BLaER1 (cell line): Measurements from ENCODE around the gene MAGI3.

Source experiments
- H3K27ac ChIP-seq: shearing (Covaris generic); formaldehyde crosslinking; 2 replicates; pipeline ENCODE4 v1.8.1; 2022
- H3K27me3 ChIP-seq: shearing (Covaris generic); formaldehyde crosslinking; 2 replicates; pipeline ENCODE4 v1.8.1; 2022
- H3K36me3 ChIP-seq: shearing (Covaris generic); formaldehyde crosslinking; 2 replicates; pipeline ENCODE4 v1.8.1; 2022
- H3K4me1 ChIP-seq: shearing (Covaris generic); formaldehyde crosslinking; 2 replicates; pipeline ENCODE4 v1.8.1; 2022
- H3K4me2 ChIP-seq: shearing (Covaris generic); formaldehyde crosslinking; 2 replicates; pipeline ENCODE4 v1.8.1; 2022
- H3K4me3 ChIP-seq: shearing (Covaris generic); formaldehyde crosslinking; 2 replicates; pipeline ENCODE4 v1.8.1; 2022
- H3K9ac ChIP-seq: shearing (Covaris generic); formaldehyde crosslinking; 2 replicates; pipeline ENCODE4 v1.8.1; 2022
- H3K9me3 ChIP-seq: shearing (Covaris generic); formaldehyde crosslinking; 2 replicates; pipeline ENCODE4 v1.8.1; 2022
- H4K20me1 ChIP-seq: shearing (Covaris generic); formaldehyde crosslinking; 2 replicates; pipeline ENCODE4 v1.8.1; 2022
- Cebpa-rat ChIP-seq: shearing (Covaris generic); IDR thresholded peaks from 2 replicates; pipeline ENCODE4 v1.8.1; 2022

Gene MAGI3

DNA sequence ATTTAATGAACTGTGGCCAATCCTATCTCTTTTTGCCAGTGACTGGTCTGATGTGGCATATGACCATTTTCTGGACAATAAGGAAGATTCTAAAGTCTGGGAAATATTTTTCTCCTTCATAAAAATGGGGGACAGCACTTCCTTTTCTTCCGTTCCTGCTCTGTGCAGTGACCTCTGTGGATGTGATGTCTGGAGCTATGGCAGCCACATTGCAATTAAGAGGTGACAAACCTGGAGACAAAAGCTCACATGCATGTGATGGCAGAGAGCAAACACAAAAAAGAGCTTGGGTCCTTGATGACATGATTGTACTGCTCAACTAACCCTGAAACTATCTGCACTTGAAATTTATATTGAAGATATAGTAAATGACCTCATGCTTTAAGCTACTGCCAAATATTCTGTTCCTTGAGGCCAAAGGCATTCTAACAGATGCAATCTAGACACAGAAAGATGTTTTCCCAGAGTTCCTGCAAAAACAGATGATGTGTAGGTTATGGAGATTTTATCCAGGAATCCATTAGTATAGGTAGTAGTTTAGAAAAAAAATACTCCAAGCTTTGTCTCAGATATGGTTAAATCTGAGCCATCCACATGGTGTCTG is 2.2 kb upstream of the MAGI3 start:
- H4K20me1 ChIP-seq: peaks cover 21% of the 10 kb centered on the region
- H3K9me3 ChIP-seq: peaks cover 3% of the 10 kb centered on the region; the same call in 1 of the 2 replicates
- no peaks in the 10 kb centered on the region for H3K36me3 ChIP-seq
- no peak overlapping the region for H3K27ac ChIP-seq
- TF ChIP-seq Cebpa-rat: no peak
- peaks cover 31% of the 10 kb centered on the region for H3K4me1 ChIP-seq
- peak overlapping the region; percentile 84; the same call in 1 of the 2 replicates for H3K4me2 ChIP-seq
- H3K27me3 ChIP-seq: no peaks in the 10 kb centered on the region
- H3K9ac ChIP-seq: no peak overlapping the region
- H3K4me3 ChIP-seq: no peak overlapping the region

- Histone ChIP-seq H3K9ac (peak overlapping the region; percentile 73; the same call in 1 of the 2 replicates), H3K27ac (no peak overlapping the region), H3K4me2 (peak overlapping the region; percentile 84), H3K9me3 (peaks cover 3% of the 10 kb centered on the region; the same call in 1 of the 2 replicates), H3K4me1 (peaks cover 32% of the 10 kb centered on the region), H3K27me3 (no peaks in the 10 kb centered on the region), H3K36me3 (no peaks in the 10 kb centered on the region), H4K20me1 (peaks cover 28% of the 10 kb centered on the region), H3K4me3 (peak overlapping the region; percentile 98; the same call in 1 of the 2 replicates)
- TF ChIP-seq Cebpa-rat: no peak
Observed at GRCh38 chr1:113388621-113389358, 1.5 kb upstream of the MAGI3 start.

- H3K9me3 ChIP-seq: peaks cover 3% of the 10 kb centered on the region; the same call in 1 of the 2 replicates
- peak overlapping the region; percentile 98 for H3K4me3 ChIP-seq
- H3K9ac ChIP-seq: peak overlapping the region; percentile 73
- peaks cover 34% of the 10 kb centered on the region for H4K20me1 ChIP-seq
- no peaks in the 10 kb centered on the region for H3K27me3 ChIP-seq
- peak overlapping the region; percentile 64 for H3K27ac ChIP-seq
- peaks cover 32% of the 10 kb centered on the region for H3K4me1 ChIP-seq
- H3K4me2 ChIP-seq: peak overlapping the region; percentile 84
- H3K36me3 ChIP-seq: no peaks in the 10 kb centered on the region
- TF ChIP-seq Cebpa-rat: no peak
Observed at GRCh38 chr1:113389359-113389952, 859 bp upstream of the MAGI3 start.

GRCh38 chr1:113390871-113391648 is 745 bp downstream of the MAGI3 start:
- H3K9me3 ChIP-seq: peaks cover 3% of the 10 kb centered on the region; the same call in 1 of the 2 replicates
- H3K27ac ChIP-seq: peak overlapping the region; percentile 89
- TF ChIP-seq Cebpa-rat: no peak
- peaks cover 32% of the 10 kb centered on the region for H3K4me1 ChIP-seq
- H3K4me3 ChIP-seq: peak overlapping the region; percentile 98
- H3K36me3 ChIP-seq: no peaks in the 10 kb centered on the region
- peak overlapping the region; percentile 90 for H3K9ac ChIP-seq
- peak overlapping the region; percentile 84 for H3K4me2 ChIP-seq
- no peaks in the 10 kb centered on the region for H3K27me3 ChIP-seq
- peaks cover 43% of the 10 kb centered on the region for H4K20me1 ChIP-seq

GRCh38 chr1:113391649-113392271 is 1.4 kb downstream of the MAGI3 start:
- Histone ChIP-seq H4K20me1 (peaks cover 47% of the 10 kb centered on the region), H3K27ac (no peak overlapping the region), H3K9ac (peak overlapping the region; percentile 90), H3K4me3 (peak overlapping the region; percentile 98), H3K4me1 (peaks cover 32% of the 10 kb centered on the region), H3K9me3 (peaks cover 3% of the 10 kb centered on the region; the same call in 1 of the 2 replicates), H3K36me3 (no peaks in the 10 kb centered on the region), H3K4me2 (peak overlapping the region; percentile 84), H3K27me3 (no peaks in the 10 kb centered on the region)
- TF ChIP-seq Cebpa-rat: no peak

GRCh38 chr1:113392541-113393128 is 2.3 kb downstream of the MAGI3 start:
- Histone ChIP-seq H3K4me1 (peaks cover 32% of the 10 kb centered on the region), H3K9me3 (peaks cover 3% of the 10 kb centered on the region; the same call in 1 of the 2 replicates), H3K36me3 (no peaks in the 10 kb centered on the region), H3K9ac (no peak overlapping the region), H3K4me2 (peak overlapping the region; percentile 84), H3K27ac (no peak overlapping the region), H3K27me3 (no peaks in the 10 kb centered on the region), H3K4me3 (no peak overlapping the region), H4K20me1 (peaks cover 51% of the 10 kb centered on the region)
- no peak for TF ChIP-seq Cebpa-rat

GRCh38 chr1:113394043-113394862 is 3.9 kb downstream of the MAGI3 start:
- no peak overlapping the region for H3K4me2 ChIP-seq
- H3K4me3 ChIP-seq: no peak overlapping the region
- H3K9ac ChIP-seq: no peak overlapping the region
- H3K36me3 ChIP-seq: no peaks in the 10 kb centered on the region
- peaks cover 51% of the 10 kb centered on the region for H4K20me1 ChIP-seq
- H3K27me3 ChIP-seq: no peaks in the 10 kb centered on the region
- TF ChIP-seq Cebpa-rat: no peak
- H3K27ac ChIP-seq: no peak overlapping the region
- no peaks in the 10 kb centered on the region for H3K9me3 ChIP-seq
- peaks cover 24% of the 10 kb centered on the region for H3K4me1 ChIP-seq

GRCh38 chr1:113394863-113395259 is 4.5 kb downstream of the MAGI3 start:
- H3K27ac ChIP-seq: no peak overlapping the region
- H3K4me1 ChIP-seq: peaks cover 19% of the 10 kb centered on the region
- no peak overlapping the region for H3K4me3 ChIP-seq
- H3K36me3 ChIP-seq: no peaks in the 10 kb centered on the region
- TF ChIP-seq Cebpa-rat: no peak
- H3K9me3 ChIP-seq: no peaks in the 10 kb centered on the region
- no peaks in the 10 kb centered on the region for H3K27me3 ChIP-seq
- no peak overlapping the region for H3K4me2 ChIP-seq
- H4K20me1 ChIP-seq: peaks cover 51% of the 10 kb centered on the region
- H3K9ac ChIP-seq: no peak overlapping the region
